PC-9 (cell line): ENCODE measurements around the gene UBA7. TPM values are rescaled to one million over a fixed set of nuclear protein-coding genes. Genes with fewer than 3 reads are reported as not detected.

Source experiments
- BruUV-seq: library from RNA; stranded (reverse); fragments of 400-500 nt; replicated peaks from 2 replicates; lab custom pipeline; 2021; lab: Mats Ljungman, UMichigan
- CTCF ChIA-PET: fragments of 300-600 bp; sonication (Branson Sonifier 250); formaldehyde crosslinking; loops from one replicate; lab custom pipeline; 2022; ENCODE audit warnings: antibody characterized with exemption; lab: Charles Lee
- POLR2A ChIA-PET: fragments of 300-600 bp; sonication (Branson Sonifier 250); formaldehyde crosslinking; loops from one replicate; lab custom pipeline; 2022; ENCODE audit warnings: antibody characterized with exemption; ENCODE audit not compliant: unreplicated experiment; lab: Charles Lee
- DNase-seq, 2 experiments: peaks; one replicate each; pipeline versions ENCODE4 v3.0.0 to v3.0.0-alpha.2; 2015 to 2022; ENCODE audit warnings: mixed read lengths in 1 of 2
- H2AFZ ChIP-seq: fragments of 200-600 bp; sonication (generic); 2 replicates; pipeline ENCODE4 v1.8.1; 2017; ENCODE audit warnings: antibody characterized with exemption
- H3F3A ChIP-seq: fragments of 200-600 bp; sonication (generic); 2 replicates; pipeline ENCODE4 v1.8.1; 2017; ENCODE audit warnings: antibody characterized with exemption, mild to moderate bottlenecking, low read depth; ENCODE audit not compliant: insufficient read depth
- H3K27ac ChIP-seq: fragments of 200-600 bp; sonication (generic); 2 replicates; pipeline ENCODE4 v1.6.1; 2016; ENCODE audit warnings: mixed run types
- H3K27me3 ChIP-seq: fragments of 200-600 bp; sonication (generic); 2 replicates; pipeline ENCODE4 v1.6.1; 2016; ENCODE audit warnings: low read depth, mixed run types; ENCODE audit not compliant: insufficient read depth
- H3K36me3 ChIP-seq: fragments of 200-600 bp; sonication (generic); 2 replicates; pipeline ENCODE4 v1.6.1; 2016; ENCODE audit warnings: low read depth, mixed run types
- H3K4me1 ChIP-seq: fragments of 200-600 bp; sonication (generic); replicated peaks from 2 replicates; pipeline ENCODE4 v1.6.1; 2016; ENCODE audit warnings: mixed run types; ENCODE audit not compliant: insufficient read depth
- H3K4me2 ChIP-seq: fragments of 200-600 bp; sonication (generic); 2 replicates; pipeline ENCODE4 v1.6.1; 2017; ENCODE audit warnings: mixed run types
- H3K4me3 ChIP-seq: fragments of 200-600 bp; sonication (generic); 2 replicates; pipeline ENCODE4 v1.6.1; 2016; ENCODE audit warnings: mixed run types
- H3K79me2 ChIP-seq: fragments of 200-600 bp; sonication (generic); 2 replicates; pipeline ENCODE4 v1.6.1; 2017; ENCODE audit warnings: low read depth, mixed run types
- H3K9me2 ChIP-seq: fragments of 200-600 bp; sonication (generic); 2 replicates; pipeline ENCODE4 v1.8.1; 2017; ENCODE audit warnings: mild to moderate bottlenecking; ENCODE audit not compliant: insufficient read depth
- H3K9me3 ChIP-seq: fragments of 200-600 bp; sonication (generic); 2 replicates; pipeline ENCODE4 v1.8.1; 2016; ENCODE audit warnings: low read depth; ENCODE audit not compliant: insufficient read depth
- H4K20me1 ChIP-seq: fragments of 200-600 bp; sonication (generic); 2 replicates; pipeline ENCODE4 v1.8.1; 2017; ENCODE audit not compliant: insufficient read depth
- EZH2 ChIP-seq: fragments of 200-600 bp; sonication (generic); IDR thresholded peaks from 2 replicates; pipeline ENCODE4 v1.8.0; 2017; ENCODE audit warnings: antibody characterized with exemption, low read depth
- intact Hi-C: fragments of 100-400 bp; cut with micrococcal nuclease; formaldehyde crosslinking; loops from one replicate; pipeline ENCODE4 v1.10.0; 2022; ENCODE audit not compliant: unreplicated experiment
- total RNA-seq: library from RNA; stranded (reverse); gene quantifications from 2 replicates; pipeline ENCODE4 v1.2.3, GENCODE V29; 2021
- TF ChIP-seq, protein P1 (sequence below): fragments of 200-600 bp; sonication (generic); conservative IDR thresholded peaks from 2 replicates; pipeline ENCODE4 v1.6.1; 2017; ENCODE audit warnings: mixed run types, antibody characterized with exemption, mild to moderate bottlenecking, moderate library complexity

Gene UBA7
- total RNA-seq, 1 experiment from 2014 or later, result 48.6 TPM

DNA sequence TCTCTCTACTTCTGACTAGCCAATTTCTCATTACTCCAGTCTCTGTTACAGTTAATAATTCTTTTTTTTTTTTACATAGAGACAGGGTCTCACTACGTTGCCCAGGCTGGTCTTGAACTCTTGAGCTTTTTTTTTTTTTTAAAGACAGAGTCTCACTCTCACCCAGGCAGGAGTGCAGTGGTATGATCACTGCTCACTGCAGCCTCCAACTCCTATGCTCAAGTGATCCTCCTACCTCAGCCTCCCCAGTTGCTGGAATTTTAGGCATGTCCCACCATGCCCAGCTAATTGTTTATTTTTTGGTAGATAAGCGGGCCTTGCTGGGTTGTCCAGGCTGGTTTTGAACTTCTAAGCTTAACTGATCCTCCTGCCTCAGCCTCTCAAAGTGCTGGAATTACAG is 41.0 kb downstream of the UBA7 start:
- no peak overlapping the region for H2AFZ ChIP-seq
- BruUV-seq, result no TSS peak
- H3K9me3 ChIP-seq, result no peaks in the 10 kb centered on the region
- peaks cover 17% of the 10 kb centered on the region for H4K20me1 ChIP-seq
- no peaks in the 10 kb centered on the region for H3K27me3 ChIP-seq
- H3F3A ChIP-seq, result no peaks in the 10 kb centered on the region
- H3K4me3 ChIP-seq, result no peak overlapping the region
- ChIA-PET CTCF (no interaction called here), POLR2A (no interaction called here)
- no peak overlapping the region for H3K27ac ChIP-seq
- no peaks in the 10 kb centered on the region for H3K9me2 ChIP-seq
- TF ChIP-seq EZH2, result no peak
- TF ChIP-seq, protein P1, sequence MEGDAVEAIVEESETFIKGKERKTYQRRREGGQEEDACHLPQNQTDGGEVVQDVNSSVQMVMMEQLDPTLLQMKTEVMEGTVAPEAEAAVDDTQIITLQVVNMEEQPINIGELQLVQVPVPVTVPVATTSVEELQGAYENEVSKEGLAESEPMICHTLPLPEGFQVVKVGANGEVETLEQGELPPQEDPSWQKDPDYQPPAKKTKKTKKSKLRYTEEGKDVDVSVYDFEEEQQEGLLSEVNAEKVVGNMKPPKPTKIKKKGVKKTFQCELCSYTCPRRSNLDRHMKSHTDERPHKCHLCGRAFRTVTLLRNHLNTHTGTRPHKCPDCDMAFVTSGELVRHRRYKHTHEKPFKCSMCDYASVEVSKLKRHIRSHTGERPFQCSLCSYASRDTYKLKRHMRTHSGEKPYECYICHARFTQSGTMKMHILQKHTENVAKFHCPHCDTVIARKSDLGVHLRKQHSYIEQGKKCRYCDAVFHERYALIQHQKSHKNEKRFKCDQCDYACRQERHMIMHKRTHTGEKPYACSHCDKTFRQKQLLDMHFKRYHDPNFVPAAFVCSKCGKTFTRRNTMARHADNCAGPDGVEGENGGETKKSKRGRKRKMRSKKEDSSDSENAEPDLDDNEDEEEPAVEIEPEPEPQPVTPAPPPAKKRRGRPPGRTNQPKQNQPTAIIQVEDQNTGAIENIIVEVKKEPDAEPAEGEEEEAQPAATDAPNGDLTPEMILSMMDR, result no peak
- intact Hi-C loops, result no loop called here
- no peak for DNase-seq
- peaks cover 31% of the 10 kb centered on the region for H3K79me2 ChIP-seq
- no peak overlapping the region for H3K4me2 ChIP-seq
- H3K4me1 ChIP-seq, result no peaks in the 10 kb centered on the region
- H3K36me3 ChIP-seq, result no peaks in the 10 kb centered on the region

DNA sequence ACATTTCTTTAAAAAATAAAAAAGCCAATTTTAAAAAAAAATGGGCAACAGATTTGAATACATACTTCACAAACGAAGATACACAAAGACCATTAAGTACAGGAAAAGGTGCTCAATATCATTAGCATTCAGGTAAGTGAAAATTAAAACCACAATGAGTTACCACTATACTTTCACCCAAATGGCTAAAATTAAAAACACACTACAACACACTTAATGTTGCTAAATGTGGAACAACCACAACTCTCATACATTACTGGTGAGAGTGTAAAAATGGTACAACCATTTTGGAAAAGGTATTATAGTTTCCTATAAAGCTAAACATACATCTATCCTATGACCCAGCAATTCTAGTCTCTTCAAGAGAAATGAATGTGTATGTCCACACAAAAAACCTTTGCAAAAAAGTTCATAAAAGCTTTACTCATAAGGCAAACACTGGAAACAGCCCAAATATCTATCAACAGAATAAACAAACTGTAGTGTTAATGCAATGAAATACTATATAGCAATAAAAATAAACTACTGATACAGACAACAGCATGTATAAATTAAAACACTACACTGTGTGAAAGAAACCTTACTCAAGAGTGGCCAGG is 42.3 kb downstream of the UBA7 start:
- Histone ChIP-seq H3K9me2 (no peaks in the 10 kb centered on the region), H3K9me3 (no peaks in the 10 kb centered on the region), H4K20me1 (peaks cover 17% of the 10 kb centered on the region), H3K79me2 (peaks cover 38% of the 10 kb centered on the region), H3K36me3 (no peaks in the 10 kb centered on the region), H3F3A (no peaks in the 10 kb centered on the region), H3K4me1 (no peaks in the 10 kb centered on the region), H3K4me2 (no peak overlapping the region), H3K4me3 (no peak overlapping the region), H2AFZ (no peak overlapping the region), H3K27me3 (no peaks in the 10 kb centered on the region), H3K27ac (no peak overlapping the region)
- no peak for DNase-seq
- intact Hi-C loops, result no loop called here
- ChIA-PET CTCF (no interaction called here), POLR2A (interaction anchor here (0.6 kb wide), 1 partner anchor 15 kb away, joined by 3 read pairs; the partner anchor contains the start of gene IP6K1)
- no peak for TF ChIP-seq EZH2
- TF ChIP-seq, protein P1, result no peak
- BruUV-seq, result no TSS peak

DNA sequence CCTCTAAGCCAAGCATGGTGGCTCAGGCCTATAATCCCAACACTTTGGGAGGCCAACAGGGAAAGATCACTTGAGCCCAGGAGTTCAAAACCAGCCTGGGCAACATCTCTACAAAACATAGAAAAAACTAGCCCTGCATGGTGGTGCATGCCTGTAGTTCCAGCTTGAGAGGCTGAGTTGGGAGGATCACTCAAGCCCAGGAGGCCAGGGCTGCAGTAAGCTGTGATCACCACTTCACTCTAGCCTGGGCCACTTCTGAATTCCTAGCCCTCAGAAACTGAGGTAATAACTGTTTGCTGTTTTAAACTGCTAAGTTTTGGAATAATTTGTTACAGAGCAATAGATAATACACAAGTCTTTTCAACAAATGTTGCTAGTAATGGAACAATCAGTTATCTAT is 43.8 kb downstream of the UBA7 start:
- no peaks in the 10 kb centered on the region for H3F3A ChIP-seq
- POLR2A ChIA-PET, result no interaction called here

More for the DNA sequence above, 43.8 kb downstream of the UBA7 start:
- no peaks in the 10 kb centered on the region for H3K4me1 ChIP-seq
- DNase-seq, result no peak
- no peak overlapping the region for H3K4me2 ChIP-seq
- intact Hi-C loops, result no loop called here
- no peak overlapping the region for H3K27ac ChIP-seq
- H3K79me2 ChIP-seq, result peaks cover 38% of the 10 kb centered on the region
- H2AFZ ChIP-seq, result no peak overlapping the region
- no peaks in the 10 kb centered on the region for H3K27me3 ChIP-seq
- H3K4me3 ChIP-seq, result no peak overlapping the region
- TF ChIP-seq, protein P1, result no peak
- no peak for TF ChIP-seq EZH2
- BruUV-seq, result no TSS peak
- no peaks in the 10 kb centered on the region for H3K9me2 ChIP-seq
- H4K20me1 ChIP-seq, result peaks cover 14% of the 10 kb centered on the region
- no peaks in the 10 kb centered on the region for H3K36me3 ChIP-seq
- CTCF ChIA-PET, result no interaction called here
- H3K9me3 ChIP-seq, result no peaks in the 10 kb centered on the region
